ENCODE results near the gene TRAF3. TPM values are rescaled to one million over a fixed set of nuclear protein-coding genes. Genes with fewer than 3 reads are reported as not detected.

The TRAF3 gene
- total RNA-seq, 2 experiments from 2014 or later: 66.4 to 83.7 TPM

DNA sequence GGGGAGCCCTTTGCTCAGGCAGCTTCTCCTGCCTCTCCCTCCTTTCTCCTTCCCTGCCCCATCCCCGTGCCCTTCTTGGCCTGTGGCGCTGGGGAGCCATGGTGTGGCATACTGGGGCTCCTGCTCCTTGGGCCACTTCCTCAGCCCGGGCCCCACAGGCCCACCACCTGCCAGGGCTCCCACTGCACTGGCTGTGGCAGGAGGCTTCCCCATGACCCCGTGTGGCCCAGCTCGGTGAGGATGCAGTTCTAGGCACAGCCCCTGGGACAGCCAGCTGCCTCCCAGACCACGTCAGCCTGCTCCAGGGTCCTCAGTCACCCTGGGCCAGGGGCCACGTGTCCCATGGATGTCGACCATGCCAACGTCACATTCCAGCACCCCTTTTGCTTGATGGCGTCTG lies 132.2 kb downstream of the TRAF3 start:
- no peaks in the 10 kb centered on the region for H3K4me1 Mint-ChIP-seq
- H3K4me3 Mint-ChIP-seq: no peak overlapping the region
- ATAC-seq (no peak), DNase-seq (no peak)
- H3K9me3 Mint-ChIP-seq (ENCODE audit: low read depth): no peaks in the 10 kb centered on the region
- H3K27me3 Mint-ChIP-seq: no peaks in the 10 kb centered on the region
- intact Hi-C loops (cut with DNase I, micrococcal nuclease): no loop called here
- CTCF ChIA-PET: interaction anchor here (0.6 kb wide), 1 partner anchor 882 kb away, joined by 3 read pairs; no protein-coding TSS in a partner anchor
- POLR2A ChIA-PET: no interaction called here
- H3K36me3 Mint-ChIP-seq (ENCODE audit: low read depth): peaks cover 22% of the 10 kb centered on the region
- H3K27ac Mint-ChIP-seq: no peak overlapping the region

DNA sequence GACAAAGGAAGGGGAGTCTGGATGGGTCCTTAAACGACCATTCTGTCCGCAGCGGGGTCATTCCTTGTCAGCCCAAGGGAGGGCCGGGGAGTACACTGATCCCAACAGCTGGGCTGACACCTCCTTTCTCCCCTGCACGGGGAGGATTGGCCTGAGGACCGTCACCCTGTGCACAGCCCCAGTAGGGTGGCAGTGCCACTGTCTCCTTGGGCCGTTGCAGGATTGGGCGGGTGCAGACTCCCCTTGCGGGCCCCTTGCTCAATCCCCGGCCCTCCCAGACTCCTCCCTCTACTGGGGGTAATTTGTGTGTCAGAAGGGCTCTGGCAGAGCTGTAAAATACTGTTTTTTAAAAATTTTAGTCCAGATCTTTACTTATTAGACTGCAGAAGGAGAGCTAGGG lies 132.7 kb downstream of the TRAF3 start:
- no peaks in the 10 kb centered on the region for H3K9me3 Mint-ChIP-seq (ENCODE audit: low read depth)
- ATAC-seq (no peak), DNase-seq (no peak)
- no peak overlapping the region for H3K27ac Mint-ChIP-seq
- ChIA-PET CTCF (interaction anchor here (0.6 kb wide), 1 partner anchor 881 kb away, joined by 3 read pairs; no protein-coding TSS in a partner anchor), POLR2A (interaction anchor here (0.7 kb wide), 1 partner anchor 199 kb away, joined by 3 read pairs; no protein-coding TSS in a partner anchor)
- intact Hi-C loops (cut with DNase I, micrococcal nuclease): no loop called here
- H3K36me3 Mint-ChIP-seq (ENCODE audit: low read depth): peaks cover 22% of the 10 kb centered on the region
- no peak overlapping the region for H3K4me3 Mint-ChIP-seq
- no peaks in the 10 kb centered on the region for H3K27me3 Mint-ChIP-seq
- no peaks in the 10 kb centered on the region for H3K4me1 Mint-ChIP-seq

DNA sequence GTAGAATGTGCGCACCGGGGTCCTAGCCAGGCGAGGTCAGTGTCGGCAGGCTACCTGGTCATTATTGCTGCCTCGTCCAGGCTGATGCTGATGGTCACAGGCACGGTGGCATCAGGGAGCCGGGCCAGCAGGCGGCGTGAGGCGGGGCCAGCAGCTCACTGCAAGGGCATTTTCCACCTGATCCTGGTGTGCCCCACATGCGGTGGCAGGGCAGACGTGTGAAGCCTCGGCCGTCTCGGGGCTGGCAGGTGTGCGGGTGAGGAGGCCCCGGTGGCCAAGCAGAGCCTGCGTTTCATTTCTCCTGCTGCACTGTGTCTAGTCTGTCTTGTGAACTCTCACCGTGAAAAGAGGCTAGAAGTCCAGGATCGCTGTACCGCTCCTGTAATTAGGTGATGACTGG lies 133.2 kb downstream of the TRAF3 start:
- ChIA-PET POLR2A (interaction anchor here (0.7 kb wide), 1 partner anchor 198 kb away, joined by 3 read pairs; no protein-coding TSS in a partner anchor), CTCF (interaction anchor here (1.0 kb wide), 1 partner anchor 15 kb away, joined by 3 read pairs; no protein-coding TSS in a partner anchor)
- H3K4me3 Mint-ChIP-seq: no peak overlapping the region
- H3K4me1 Mint-ChIP-seq: no peaks in the 10 kb centered on the region
- ATAC-seq (no peak), DNase-seq (no peak)
- no peak overlapping the region for H3K27ac Mint-ChIP-seq
- intact Hi-C loops (cut with DNase I, micrococcal nuclease): no loop called here
- H3K9me3 Mint-ChIP-seq (ENCODE audit: low read depth): no peaks in the 10 kb centered on the region
- H3K36me3 Mint-ChIP-seq (ENCODE audit: low read depth): peaks cover 18% of the 10 kb centered on the region
- no peaks in the 10 kb centered on the region for H3K27me3 Mint-ChIP-seq

DNA sequence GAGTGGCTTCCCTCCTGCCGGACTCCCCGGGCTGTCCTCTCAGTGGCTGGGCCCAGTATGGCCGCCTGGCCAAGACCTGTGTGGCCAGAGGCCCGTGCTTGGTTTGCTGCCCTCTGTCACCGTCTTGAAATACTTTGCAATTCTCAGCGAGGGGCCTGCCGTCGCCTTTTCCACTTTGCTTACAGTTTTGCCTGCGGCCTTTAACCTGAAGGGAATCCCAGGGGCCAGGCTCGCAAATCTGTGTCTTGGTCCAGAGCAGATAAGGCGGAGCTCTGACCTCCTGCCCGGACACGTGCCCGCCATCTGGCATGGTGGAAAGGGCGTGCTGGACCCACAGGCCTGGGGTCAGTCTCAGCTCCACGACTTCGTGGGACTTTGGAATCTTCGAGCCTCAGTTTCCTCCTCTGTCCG lies 134.3 kb downstream of the TRAF3 start:
- ChIA-PET POLR2A (no interaction called here), CTCF (no interaction called here)
- Mint-ChIP-seq H3K4me1 (no peaks in the 10 kb centered on the region), H3K27me3 (no peaks in the 10 kb centered on the region), H3K4me3 (no peak overlapping the region), H3K9me3 (ENCODE audit: low read depth) (no peaks in the 10 kb centered on the region), H3K27ac (no peak overlapping the region), H3K36me3 (ENCODE audit: low read depth) (peaks cover 11% of the 10 kb centered on the region)
- ATAC-seq: no peak
- intact Hi-C loops (cut with DNase I, micrococcal nuclease): no loop called here
- DNase-seq: no peak

DNA sequence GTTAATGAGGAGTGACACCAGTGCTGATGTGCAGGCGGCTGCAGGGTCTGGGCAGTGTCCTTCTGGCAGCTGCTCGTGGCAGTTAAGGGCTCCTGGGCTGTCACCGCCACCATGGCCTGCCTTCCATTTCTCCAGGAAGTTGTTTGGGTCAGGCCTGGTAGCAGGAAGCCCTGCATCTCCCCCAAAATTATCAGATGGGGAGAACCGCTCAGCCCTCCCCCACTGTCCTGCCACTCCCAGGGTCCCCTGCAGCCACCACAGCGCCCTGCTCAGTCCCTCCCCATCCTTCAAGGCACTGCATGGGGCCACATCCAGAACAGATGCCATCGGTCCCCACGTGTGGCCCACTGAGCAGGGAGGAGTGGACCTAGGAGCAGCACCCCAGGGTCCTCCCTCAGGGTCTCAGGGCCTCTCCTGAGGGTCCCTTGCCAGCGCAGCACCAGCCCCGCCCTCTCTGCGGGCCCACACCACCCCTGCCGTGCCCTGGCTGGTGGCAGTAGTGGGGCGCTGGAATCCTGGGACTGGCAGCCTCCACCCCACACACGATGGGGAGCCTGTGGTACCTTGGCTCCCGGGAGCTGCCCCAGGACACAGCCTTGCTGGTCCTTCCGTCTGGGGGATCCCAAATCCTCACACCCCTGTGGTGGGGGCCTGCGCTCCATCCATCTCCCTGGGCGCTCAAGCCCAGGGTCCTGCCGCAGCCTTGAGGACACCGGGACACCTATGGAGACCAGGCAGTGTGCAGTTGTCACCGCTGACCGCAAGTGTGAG lies 134.9 kb downstream of the TRAF3 start:
- CTCF ChIA-PET: no interaction called here
- H3K4me1 Mint-ChIP-seq: no peaks in the 10 kb centered on the region

DNA sequence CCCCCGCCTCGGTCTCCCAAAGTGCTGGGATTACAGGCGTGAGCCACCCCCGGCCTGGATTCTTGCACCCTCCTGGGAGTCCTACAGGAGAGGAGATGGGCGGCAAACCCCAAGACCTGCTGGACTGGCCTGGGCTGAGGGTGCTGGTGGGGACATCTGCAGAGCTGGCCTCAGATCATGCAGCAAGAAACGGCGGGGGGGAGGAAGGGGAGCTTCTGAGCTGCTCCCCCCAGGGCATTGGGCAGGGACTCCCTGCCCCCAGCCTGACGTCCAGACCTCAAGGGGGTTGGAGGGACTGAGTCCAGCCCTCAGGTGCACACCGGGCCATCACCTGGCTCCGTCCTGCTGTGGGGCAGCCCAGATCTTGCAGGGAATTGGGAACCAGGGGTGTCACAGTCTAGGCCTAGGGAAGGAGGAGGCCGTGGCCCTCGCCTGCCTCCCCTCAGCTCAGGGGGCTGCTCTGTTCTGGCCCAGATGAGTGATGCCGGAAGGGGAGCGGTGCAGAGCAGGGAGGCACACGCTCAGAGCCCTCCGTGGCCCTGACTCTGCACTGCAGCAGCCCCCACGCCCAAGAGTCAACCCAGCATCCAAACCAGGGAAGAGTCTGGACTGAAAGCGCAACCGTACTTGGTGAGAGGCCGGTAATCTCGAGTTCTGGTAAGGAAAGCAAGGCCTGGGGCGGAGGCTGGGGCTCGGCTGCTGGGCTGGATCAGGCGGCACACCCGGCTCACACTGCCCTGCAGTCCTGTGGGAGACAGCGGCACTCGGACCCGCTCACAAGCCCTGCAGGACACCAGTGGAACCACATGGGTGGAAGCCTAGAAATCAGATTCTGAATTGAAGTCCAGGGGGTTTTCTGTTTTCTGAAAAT lies 136.3 kb downstream of the TRAF3 start:
- ChIA-PET CTCF (interaction anchor here (0.6 kb wide), 1 partner anchor 390 kb away, joined by 3 read pairs; no protein-coding TSS in a partner anchor), POLR2A (no interaction called here)
- H3K36me3 Mint-ChIP-seq (ENCODE audit: low read depth): peaks cover 4% of the 10 kb centered on the region
- H3K27ac Mint-ChIP-seq: no peak overlapping the region
- intact Hi-C loops (cut with DNase I, micrococcal nuclease): no loop called here
- H3K4me1 Mint-ChIP-seq: no peaks in the 10 kb centered on the region
- H3K27me3 Mint-ChIP-seq: no peaks in the 10 kb centered on the region
- no peaks in the 10 kb centered on the region for H3K9me3 Mint-ChIP-seq (ENCODE audit: low read depth)
- ATAC-seq (no peak), DNase-seq (no peak)
- no peak overlapping the region for H3K4me3 Mint-ChIP-seq

More for the DNA sequence above, 134.9 kb downstream of the TRAF3 start:
- peaks cover 8% of the 10 kb centered on the region for H3K36me3 Mint-ChIP-seq (ENCODE audit: low read depth)
- no peaks in the 10 kb centered on the region for H3K9me3 Mint-ChIP-seq (ENCODE audit: low read depth)
- no peak overlapping the region for H3K4me3 Mint-ChIP-seq
- intact Hi-C loops (cut with DNase I, micrococcal nuclease): no loop called here
- POLR2A ChIA-PET: interaction anchor here (0.6 kb wide), 1 partner anchor 9 kb away, joined by 3 read pairs; no protein-coding TSS in a partner anchor
- no peak for DNase-seq
- no peak for ATAC-seq
- no peaks in the 10 kb centered on the region for H3K27me3 Mint-ChIP-seq
- no peak overlapping the region for H3K27ac Mint-ChIP-seq

DNA sequence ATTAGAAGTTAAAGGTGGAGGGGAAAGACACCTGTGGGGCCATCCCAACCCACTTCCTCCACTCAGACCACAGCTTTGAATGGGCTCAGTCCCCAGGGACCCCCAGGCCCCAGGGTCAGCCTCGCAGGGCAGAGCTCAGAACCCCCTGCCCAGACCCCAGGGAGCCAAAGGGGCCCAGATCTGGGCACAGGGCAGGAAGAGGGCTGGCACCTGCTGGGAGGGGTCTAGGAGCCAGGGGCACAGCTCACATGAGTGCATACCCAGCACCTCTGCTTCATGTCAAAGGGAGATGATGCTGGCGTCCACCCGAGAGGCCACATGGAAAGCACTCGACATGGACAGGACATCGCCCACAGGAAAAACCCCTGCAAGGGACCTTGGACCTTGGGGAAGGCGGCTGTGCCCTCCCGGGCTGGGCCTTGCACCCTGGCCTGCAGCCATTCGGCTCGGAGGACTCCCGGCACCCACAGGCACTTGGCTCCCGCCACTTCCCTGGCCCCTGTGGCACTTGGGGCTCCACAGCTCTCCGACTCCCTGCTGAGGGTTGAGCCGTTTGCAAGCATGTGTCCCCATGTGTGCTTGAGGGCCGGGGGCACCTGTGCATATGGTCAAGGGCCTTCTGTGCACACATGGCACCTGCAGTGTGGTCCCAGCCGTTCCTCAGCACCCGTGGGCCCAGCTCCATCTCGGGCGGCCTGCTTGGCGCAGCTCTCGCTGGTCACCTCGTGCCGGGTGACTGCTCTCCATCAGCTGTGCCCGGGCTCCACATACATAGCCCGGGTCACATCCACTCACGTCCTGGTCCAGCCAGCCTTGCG lies 137.4 kb downstream of the TRAF3 start:
- ChIA-PET CTCF (interaction anchor here (0.9 kb wide), 1 partner anchor 219 kb away, joined by 4 read pairs; no protein-coding TSS in a partner anchor), POLR2A (no interaction called here)
- H3K4me3 Mint-ChIP-seq: no peak overlapping the region
- intact Hi-C loops (cut with DNase I, micrococcal nuclease): loop anchor here in 1 of 2 experiments (5.0 kb wide), 1 partner anchor 137 kb away; the partner anchor contains the start of gene TRAF3
- H3K36me3 Mint-ChIP-seq (ENCODE audit: low read depth): peaks cover 2% of the 10 kb centered on the region
- H3K27ac Mint-ChIP-seq: no peak overlapping the region
- no peaks in the 10 kb centered on the region for H3K27me3 Mint-ChIP-seq
- no peaks in the 10 kb centered on the region for H3K4me1 Mint-ChIP-seq
- DNase-seq (no peak), ATAC-seq (no peak)
- H3K9me3 Mint-ChIP-seq (ENCODE audit: low read depth): no peaks in the 10 kb centered on the region

DNA sequence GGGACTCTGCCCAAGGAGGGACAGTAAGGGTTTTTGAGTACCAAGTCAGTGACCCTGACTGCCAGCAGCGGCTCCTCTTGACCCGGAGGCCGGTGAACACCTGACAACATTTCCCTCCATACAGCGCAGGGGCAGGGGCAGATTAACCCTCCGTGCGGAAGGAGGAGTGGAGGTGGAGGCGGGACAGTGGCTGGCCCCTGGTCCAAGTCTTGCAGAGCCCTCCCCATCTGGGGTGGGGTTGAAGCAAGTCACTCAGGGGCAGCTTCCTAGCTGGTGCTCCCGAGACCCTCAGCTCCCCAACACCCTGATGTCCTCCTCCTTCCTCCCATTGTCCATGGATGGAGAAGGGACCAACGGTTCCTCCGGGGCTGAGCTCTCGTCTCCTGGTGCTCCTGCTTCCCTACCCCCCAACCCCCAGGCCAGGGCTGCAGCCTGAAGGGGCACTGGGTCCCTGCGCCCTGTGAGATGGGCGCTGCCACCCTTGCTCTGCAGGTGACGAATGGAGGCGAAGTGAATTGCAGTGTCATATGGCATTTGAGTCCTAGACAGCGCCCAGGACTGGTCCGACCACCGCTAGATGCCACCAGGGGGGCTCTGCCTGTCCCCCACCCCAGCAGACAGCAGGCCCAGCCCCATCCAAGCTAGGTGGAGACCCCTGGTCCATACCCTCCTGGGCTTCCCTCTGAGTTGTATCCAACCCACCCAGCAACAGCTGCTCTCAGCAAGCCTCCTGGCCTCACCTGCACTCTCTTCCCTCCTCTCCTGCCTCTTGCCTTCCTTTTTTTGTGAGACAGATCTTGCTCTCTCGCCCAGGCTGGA lies 138.3 kb downstream of the TRAF3 start:
- intact Hi-C loops (cut with DNase I, micrococcal nuclease): loop anchor here in 1 of 2 experiments (5.0 kb wide), 1 partner anchor 138 kb away; the partner anchor contains the start of gene TRAF3
- no peaks in the 10 kb centered on the region for H3K9me3 Mint-ChIP-seq (ENCODE audit: low read depth)
- H3K27me3 Mint-ChIP-seq: no peaks in the 10 kb centered on the region
- H3K27ac Mint-ChIP-seq: peak overlapping the region; percentile 35
- peaks cover 2% of the 10 kb centered on the region for H3K36me3 Mint-ChIP-seq (ENCODE audit: low read depth)
- ATAC-seq: no peak
- no peak overlapping the region for H3K4me3 Mint-ChIP-seq
- CTCF ChIA-PET: interaction anchor here (0.9 kb wide), 1 partner anchor 220 kb away, joined by 4 read pairs; no protein-coding TSS in a partner anchor
- POLR2A ChIA-PET: no interaction called here
- DNase-seq: no peak
- no peaks in the 10 kb centered on the region for H3K4me1 Mint-ChIP-seq

DNA sequence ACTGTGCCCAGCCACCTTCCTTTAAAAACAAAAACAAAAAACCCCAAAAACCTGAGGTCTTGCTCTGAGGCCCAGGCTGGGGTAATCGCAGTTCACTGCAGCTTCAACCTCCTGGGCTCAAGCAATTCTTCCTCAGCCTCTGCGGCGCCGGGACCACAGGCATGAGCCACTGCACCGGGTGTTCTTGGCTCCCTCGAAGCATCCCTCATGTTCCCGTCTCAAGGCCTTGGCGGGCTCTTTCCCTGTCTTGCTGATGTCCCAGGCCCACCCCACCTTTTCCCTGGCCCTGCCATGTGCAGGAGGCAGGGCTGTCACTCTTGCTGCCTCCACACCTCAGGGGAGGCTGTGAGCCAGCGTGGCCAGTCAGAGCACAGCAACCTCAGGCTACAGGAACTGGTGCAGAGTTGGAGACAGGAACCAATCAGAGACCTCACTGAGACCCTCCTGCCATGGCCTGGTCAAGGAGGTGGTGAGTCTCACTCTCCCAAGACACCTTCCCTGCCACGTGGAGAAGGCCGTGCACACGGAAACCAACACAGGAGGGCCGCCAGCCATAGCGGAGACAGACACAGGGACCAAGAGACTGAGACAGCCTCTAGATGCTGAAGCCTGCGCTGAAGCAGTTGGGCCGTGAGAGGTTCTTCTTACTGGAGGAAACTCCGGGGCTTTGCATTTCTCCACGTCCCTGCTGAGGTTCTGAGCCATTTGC lies 139.3 kb downstream of the TRAF3 start:
- POLR2A ChIA-PET: interaction anchor here (0.6 kb wide), 1 partner anchor 223 kb away, joined by 4 read pairs; no protein-coding TSS in a partner anchor
- no peak for ATAC-seq
- Mint-ChIP-seq H3K36me3 (ENCODE audit: low read depth) (peaks cover under 1% of the 10 kb centered on the region), H3K9me3 (ENCODE audit: low read depth) (no peaks in the 10 kb centered on the region), H3K27ac (no peak overlapping the region), H3K4me3 (no peak overlapping the region), H3K27me3 (no peaks in the 10 kb centered on the region), H3K4me1 (no peaks in the 10 kb centered on the region)
- intact Hi-C loops (cut with DNase I, micrococcal nuclease): loop anchor here in 1 of 2 experiments (5.0 kb wide), 1 partner anchor 139 kb away; the partner anchor contains the start of gene TRAF3
- CTCF ChIA-PET: interaction anchor here (1.0 to 1.4 kb wide), 2 partner anchors 220 to 222 kb away, joined by 3 to 5 read pairs; no protein-coding TSS in a partner anchor
- DNase-seq: no peak

DNA sequence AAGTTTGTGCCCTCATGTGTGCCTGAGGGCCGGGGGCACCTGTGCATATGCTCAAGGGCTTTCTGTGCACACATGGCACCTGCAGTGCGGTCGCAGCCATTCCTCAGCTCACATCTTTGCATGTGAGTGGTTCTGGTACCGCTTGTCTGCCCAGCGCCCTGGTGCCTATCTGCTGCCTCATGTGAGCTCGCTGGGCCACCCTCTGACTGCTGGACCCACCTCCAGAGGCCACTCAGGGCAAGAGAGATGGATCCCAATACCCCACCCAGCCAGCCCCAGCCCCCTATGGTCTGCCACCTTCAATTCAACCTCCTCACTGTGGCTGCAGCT lies 139.8 kb downstream of the TRAF3 start:
- H3K4me3 Mint-ChIP-seq: no peak overlapping the region
- ATAC-seq (no peak), DNase-seq (no peak)
- intact Hi-C loops (cut with DNase I, micrococcal nuclease): loop anchor here in 1 of 2 experiments (5.0 kb wide), 1 partner anchor 140 kb away; the partner anchor contains the start of gene TRAF3
- no peaks in the 10 kb centered on the region for H3K36me3 Mint-ChIP-seq (ENCODE audit: low read depth)
- ChIA-PET CTCF (interaction anchor here (1.0 to 1.6 kb wide), 3 partner anchors 221 to 224 kb away, joined by 3 to 6 read pairs (median 5); no protein-coding TSS in a partner anchor), POLR2A (no interaction called here)
- H3K27me3 Mint-ChIP-seq: no peaks in the 10 kb centered on the region
- no peaks in the 10 kb centered on the region for H3K9me3 Mint-ChIP-seq (ENCODE audit: low read depth)
- H3K27ac Mint-ChIP-seq: peak overlapping the region; percentile 48
- no peaks in the 10 kb centered on the region for H3K4me1 Mint-ChIP-seq
